Measurements from ENCODE around the gene GIMAP8. TPM values are rescaled to one million over a fixed set of nuclear protein-coding genes. Genes with fewer than 3 reads are reported as not detected.
"Not testable (repeated sequence)": the region's sequence is repeated elsewhere in the genome, so short reads cannot be mapped to it uniquely, and the experiment has no call there.

GIMAP8 gene
- total and polyA plus RNA-seq, 11 donors = 11.3 to 36.0 (median 14.9) TPM

DNA sequence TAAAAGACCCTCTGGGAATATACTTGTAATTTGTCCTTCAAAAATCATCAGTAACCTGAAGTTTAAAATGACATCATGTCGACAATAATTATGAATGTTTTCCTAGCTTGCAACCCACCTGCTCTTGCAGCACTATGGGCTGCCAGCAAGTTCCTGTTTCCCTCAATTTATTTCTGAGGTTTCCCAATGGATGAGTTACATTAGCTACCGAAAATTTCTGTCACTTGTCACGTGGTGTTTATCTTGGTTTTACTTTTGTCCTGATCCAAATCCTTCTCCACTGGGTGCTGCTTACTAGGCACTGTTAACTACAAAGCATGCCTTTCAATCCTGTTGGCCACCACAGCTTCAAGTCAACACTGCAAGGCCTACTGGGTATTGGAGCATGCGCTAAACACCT, 31.5 kb downstream of the GIMAP8 start:
- ATAC-seq (no peak), DNase-seq (no peak)
- Histone ChIP-seq H3K4me3 (no peak overlapping the region), H3K4me1 (peaks cover 2 to 89% (median 24%) of the 10 kb centered on the region in 12 donors), H3K27me3 (no peaks in the 10 kb centered on the region), H3K27ac (peak overlapping the region; percentile 1 to 96 (median 72)), H3K9me3 (no peaks in the 10 kb centered on the region), H3K36me3 (peaks cover 0 to 27% (median 11%) of the 10 kb centered on the region in 9 donors)
- 74 to 77% (median 75%) methylated on average over 4 of the region's 4 CpGs for WGBS, 4 donors
- intact Hi-C loops (cut with DNase I) = loop anchor here in 1 of 10 donors (5.0 kb wide), 1 partner anchor 35 kb away; no protein-coding TSS in a partner anchor
- no peak for TF ChIP-seq POLR2A (IDR thresholded peaks at IDR 0.05)
- no peak for TF ChIP-seq CTCF (IDR thresholded peaks at IDR 0.05)

- peak in 3 of 4 donors; percentile 26 to 63 (median 28) for ATAC-seq
- peaks cover 0 to 86% (median 18%) of the 10 kb centered on the region in 12 donors for H3K4me1 ChIP-seq
- intact Hi-C loops (cut with DNase I) = loop anchor here in 1 of 10 donors (5.0 kb wide), 1 partner anchor 34 kb away; no protein-coding TSS in a partner anchor
- H3K9me3 ChIP-seq, H3K27me3 ChIP-seq, DNase-seq: not testable (repeated sequence)
- peaks cover 0 to 11% (median 1%) of the 10 kb centered on the region in 9 donors for H3K36me3 ChIP-seq
- 45 to 47% (median 46%) methylated on average over 2 of the region's 2 CpGs for WGBS, 4 donors
- peak overlapping the region in 4 of 12 donors; percentile 4 to 36 (median 14) for H3K4me3 ChIP-seq
- H3K27ac ChIP-seq = peak overlapping the region; percentile 47 to 96 (median 72)
Observed at GRCh38 chr7:150483514-150483913, 33.1 kb downstream of the GIMAP8 start.

DNA sequence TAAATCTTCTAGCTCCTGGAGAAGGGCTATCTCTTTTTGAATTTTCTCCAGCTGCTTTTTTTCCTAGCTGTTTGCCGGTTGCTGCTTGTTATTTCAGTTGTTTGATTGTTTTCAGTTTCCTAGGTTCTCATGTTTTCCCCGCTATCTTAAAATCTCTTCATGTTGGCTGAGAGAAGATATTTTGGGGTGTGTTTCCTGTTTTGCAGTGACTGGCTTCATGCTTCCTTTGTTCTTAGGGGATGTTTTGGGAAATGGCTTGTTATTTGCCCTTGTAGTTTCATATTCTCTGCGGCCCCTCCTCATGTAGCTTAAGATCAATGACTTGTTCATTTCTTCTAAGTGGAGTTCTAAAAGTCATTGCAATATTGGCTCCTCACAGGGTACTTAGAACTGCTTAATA, 33.6 kb downstream of the GIMAP8 start:
- peak overlapping the region; percentile 19 to 96 (median 72) for H3K27ac ChIP-seq
- WGBS, 4 donors = 52 to 59% (median 56%) methylated on average over 3 of the region's 3 CpGs

DNA sequence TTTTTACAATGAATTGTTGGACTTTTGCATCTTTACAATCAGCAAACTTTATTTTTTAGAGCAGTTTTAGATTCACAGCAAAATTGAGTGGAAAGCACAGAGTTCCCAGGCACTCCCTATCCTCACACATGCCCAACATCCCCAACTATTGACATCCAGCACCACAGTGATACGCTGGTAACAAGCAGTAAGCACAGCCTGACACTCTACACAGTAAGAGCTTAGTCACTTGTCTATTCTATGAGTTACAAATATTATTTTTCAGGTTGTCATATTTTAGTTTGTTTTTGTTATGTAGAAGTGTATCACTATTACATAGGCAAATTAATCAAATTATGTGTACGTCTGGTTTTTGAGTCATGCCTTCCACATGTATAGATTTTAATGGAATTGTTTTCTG, 37.2 kb downstream of the GIMAP8 start:
- WGBS, 4 donors = 87 to 94% (median 92%) methylated on average over 2 of the region's 2 CpGs
- peaks cover 0 to 62% (median 0%) of the 10 kb centered on the region in 12 donors for H3K4me1 ChIP-seq
- intact Hi-C loops (cut with DNase I) = no loop called here
- peak overlapping the region in 1 of 12 donors; percentile 73 for H3K27ac ChIP-seq
- H3K36me3 ChIP-seq = no peaks in the 10 kb centered on the region
- H3K27me3 ChIP-seq = no peaks in the 10 kb centered on the region
- TF ChIP-seq POLR2A (IDR thresholded peaks at IDR 0.05) (no peak), CTCF (IDR thresholded peaks at IDR 0.05) (no peak)
- no peak overlapping the region for H3K4me3 ChIP-seq
- ATAC-seq = no peak
- H3K9me3 ChIP-seq = peaks cover 0 to 14% (median 0%) of the 10 kb centered on the region in 12 donors
- DNase-seq = no peak

More for the DNA sequence above, 33.6 kb downstream of the GIMAP8 start:
- peaks cover 0 to 87% (median 14%) of the 10 kb centered on the region in 12 donors for H3K4me1 ChIP-seq
- intact Hi-C loops (cut with DNase I) = loop anchor here in 1 of 10 donors (5.0 kb wide), 1 partner anchor 33 kb away; no protein-coding TSS in a partner anchor
- DNase-seq, H3K36me3 ChIP-seq, H3K27me3 ChIP-seq, H3K9me3 ChIP-seq: not testable (repeated sequence)
- peak overlapping the region in 4 of 12 donors; percentile 3 to 20 (median 8) for H3K4me3 ChIP-seq
- ATAC-seq = peak; percentile 22 to 70 (median 46)

GRCh38 chr7:150489782-150490181, 39.4 kb downstream of the GIMAP8 start:
- H3K27me3 ChIP-seq = no peaks in the 10 kb centered on the region
- ATAC-seq = peak in 2 of 4 donors; percentile 36 to 50
- WGBS, 4 donors = 91 to 94% (median 93%) methylated on average over 1 of the region's 1 CpG
- H3K9me3 ChIP-seq = peaks cover 0 to 15% (median 0%) of the 10 kb centered on the region in 12 donors
- intact Hi-C loops (cut with DNase I) = no loop called here
- peak overlapping the region in 1 of 12 donors; percentile 73 for H3K27ac ChIP-seq
- no peak for TF ChIP-seq POLR2A (IDR thresholded peaks at IDR 0.05)
- no peak for TF ChIP-seq CTCF (IDR thresholded peaks at IDR 0.05)
- no peaks in the 10 kb centered on the region for H3K36me3 ChIP-seq
- no peak for DNase-seq
- peaks cover 0 to 43% (median 0%) of the 10 kb centered on the region in 12 donors for H3K4me1 ChIP-seq
- H3K4me3 ChIP-seq = no peak overlapping the region

- ATAC-seq = not testable (repeated sequence)
- 41 to 80% (median 55%) methylated on average over 1 to 3 of the region's 3 CpGs for WGBS, 4 donors
Observed at GRCh38 chr7:150493442-150493841, 43.0 kb downstream of the GIMAP8 start.

More at GRCh38 chr7:150493442-150493841, 43.0 kb downstream of the GIMAP8 start:
- DNase-seq; H3K4me3 ChIP-seq; H3K27me3 ChIP-seq; intact Hi-C loops (cut with DNase I); H3K36me3 ChIP-seq; H3K27ac ChIP-seq: not testable (repeated sequence)
- peaks cover 0 to 16% (median 0%) of the 10 kb centered on the region in 12 donors for H3K4me1 ChIP-seq
- peaks cover 0 to 15% (median 0%) of the 10 kb centered on the region in 12 donors for H3K9me3 ChIP-seq

Measured in heart left ventricle (tissue), 16 donors.